ENCODE measurements around the gene SYP. TPM values are rescaled to one million over a fixed set of nuclear protein-coding genes. Genes with fewer than 3 reads are reported as not detected.

Gene SYP
- total RNA-seq, 1 donor from 2014 or later = under 0.01 TPM

DNA sequence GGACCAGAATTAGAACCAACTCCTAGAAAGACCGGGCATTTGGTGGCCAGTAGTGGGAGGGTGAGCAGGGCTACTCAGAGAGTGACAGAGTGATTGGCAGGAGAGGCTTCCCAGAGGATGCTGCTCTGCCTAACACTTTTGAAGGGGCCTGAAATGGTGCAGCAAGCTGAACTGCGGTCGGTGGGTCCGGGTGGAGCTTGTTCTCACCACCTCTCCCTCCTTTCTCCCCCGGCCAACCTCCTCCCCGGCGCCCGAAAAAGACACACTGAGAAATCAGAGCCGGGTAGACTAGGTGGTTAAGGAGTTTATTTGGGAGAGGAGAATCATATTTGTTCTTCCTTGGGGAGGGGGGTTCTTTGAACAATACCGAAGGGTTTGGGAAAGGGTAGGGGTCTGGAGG lies 12.5 kb downstream of the SYP start:
- TF ChIP-seq, protein P1, sequence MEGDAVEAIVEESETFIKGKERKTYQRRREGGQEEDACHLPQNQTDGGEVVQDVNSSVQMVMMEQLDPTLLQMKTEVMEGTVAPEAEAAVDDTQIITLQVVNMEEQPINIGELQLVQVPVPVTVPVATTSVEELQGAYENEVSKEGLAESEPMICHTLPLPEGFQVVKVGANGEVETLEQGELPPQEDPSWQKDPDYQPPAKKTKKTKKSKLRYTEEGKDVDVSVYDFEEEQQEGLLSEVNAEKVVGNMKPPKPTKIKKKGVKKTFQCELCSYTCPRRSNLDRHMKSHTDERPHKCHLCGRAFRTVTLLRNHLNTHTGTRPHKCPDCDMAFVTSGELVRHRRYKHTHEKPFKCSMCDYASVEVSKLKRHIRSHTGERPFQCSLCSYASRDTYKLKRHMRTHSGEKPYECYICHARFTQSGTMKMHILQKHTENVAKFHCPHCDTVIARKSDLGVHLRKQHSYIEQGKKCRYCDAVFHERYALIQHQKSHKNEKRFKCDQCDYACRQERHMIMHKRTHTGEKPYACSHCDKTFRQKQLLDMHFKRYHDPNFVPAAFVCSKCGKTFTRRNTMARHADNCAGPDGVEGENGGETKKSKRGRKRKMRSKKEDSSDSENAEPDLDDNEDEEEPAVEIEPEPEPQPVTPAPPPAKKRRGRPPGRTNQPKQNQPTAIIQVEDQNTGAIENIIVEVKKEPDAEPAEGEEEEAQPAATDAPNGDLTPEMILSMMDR (IDR thresholded peaks at IDR 0.05; ENCODE audit: insufficient read depth, low read length, severe bottlenecking) = no peak
- no peak for DNase-seq (ENCODE audit: low read depth)
- H3K4me3 ChIP-seq (ENCODE audit: low read depth, low read length) = no peak overlapping the region
- H3K36me3 ChIP-seq (ENCODE audit: control insufficient read depth, insufficient read depth, low read length) = peaks cover 3% of the 10 kb centered on the region
- no peak for FAIRE-seq
- H3K27me3 ChIP-seq (ENCODE audit: control insufficient read depth, insufficient read depth, low read length) = no peaks in the 10 kb centered on the region

DNA sequence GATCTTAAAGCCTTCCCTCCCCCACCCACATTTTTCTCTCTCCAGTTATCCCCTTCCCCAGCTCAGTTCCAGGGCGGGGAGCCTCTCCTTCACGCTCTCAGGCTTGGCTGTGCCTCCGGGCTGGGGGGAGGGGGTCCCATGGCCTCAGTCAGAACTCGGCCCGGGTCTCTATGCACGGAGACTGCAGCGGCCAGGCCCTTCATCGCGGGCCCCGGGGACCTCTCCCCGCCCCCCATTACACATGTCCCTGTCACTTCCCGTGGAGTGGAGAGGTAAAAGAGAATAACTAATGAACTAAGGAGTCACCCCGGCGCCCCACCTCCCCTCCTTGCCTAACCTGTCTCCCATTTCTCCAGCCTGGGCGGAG lies 13.0 kb downstream of the SYP start:
- FAIRE-seq = no peak
- Histone ChIP-seq H3K27me3 (ENCODE audit: control insufficient read depth, insufficient read depth, low read length) (no peaks in the 10 kb centered on the region), H3K4me3 (ENCODE audit: low read depth, low read length) (no peak overlapping the region), H3K36me3 (ENCODE audit: control insufficient read depth, insufficient read depth, low read length) (peaks cover 6% of the 10 kb centered on the region)
- TF ChIP-seq, protein P1 (IDR thresholded peaks at IDR 0.05; ENCODE audit: insufficient read depth, low read length, severe bottlenecking) = no peak
- no peak for DNase-seq (ENCODE audit: low read depth)

DNA sequence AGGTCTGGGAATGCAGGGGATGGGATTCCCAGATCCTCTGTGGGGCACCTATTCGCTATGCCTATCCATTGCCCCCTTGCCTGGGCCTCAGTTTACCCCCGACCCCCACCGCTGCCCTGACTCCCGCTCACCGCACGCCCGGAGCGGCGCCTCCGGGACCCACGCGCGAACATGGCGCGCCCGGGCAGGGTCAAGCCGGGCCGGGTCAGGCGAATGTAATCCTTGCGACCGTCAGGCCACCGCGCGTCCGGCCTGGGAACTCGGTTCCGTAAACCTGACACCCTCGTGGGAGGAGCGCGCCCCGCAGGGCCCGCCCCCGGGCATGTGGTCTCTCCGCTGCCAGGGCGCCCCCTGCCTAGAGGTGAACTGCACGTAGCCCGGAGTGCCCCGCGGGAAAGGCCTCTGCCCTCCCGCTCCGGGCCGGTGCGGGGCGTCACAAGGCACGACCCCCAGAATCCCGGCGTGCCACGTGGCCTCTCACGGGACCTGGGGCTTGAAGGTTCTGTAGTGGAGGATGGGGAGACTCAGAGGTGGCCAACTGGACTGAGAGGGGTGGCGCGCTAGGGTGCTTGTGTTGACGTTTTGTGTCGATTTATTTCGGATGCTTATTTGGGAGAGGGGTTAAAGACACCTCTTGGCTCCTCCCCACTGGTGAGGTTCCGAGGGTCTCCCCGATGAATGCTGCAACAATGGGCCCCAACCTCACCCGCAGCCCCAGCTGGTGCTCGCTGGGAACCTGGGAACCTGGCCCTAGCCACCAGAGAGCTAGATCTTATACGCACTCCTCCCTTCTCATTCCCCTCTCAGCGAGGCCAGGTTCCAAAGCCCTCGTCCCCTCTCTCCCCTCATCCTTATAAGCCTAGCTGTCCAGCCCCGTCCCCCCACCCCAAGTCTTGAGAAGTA lies 13.6 kb downstream of the SYP start, which contains the start of gene PRICKLE3:
PRICKLE3 (minus strand) TSS at position 249 of the 903 bp plus-strand sequence; CDS start at position 173, 76 bp downstream.
- H3K27me3 ChIP-seq (ENCODE audit: control insufficient read depth, insufficient read depth, low read length) = no peaks in the 10 kb centered on the region
- peak within 1 kb of the TSS; percentile 74 for H3K4me3 ChIP-seq (ENCODE audit: low read depth, low read length)
- FAIRE-seq (no peak), DNase-seq (ENCODE audit: low read depth) (peak; percentile 40)
- peaks cover 6% of the 10 kb centered on the region for H3K36me3 ChIP-seq (ENCODE audit: control insufficient read depth, insufficient read depth, low read length)
- TF ChIP-seq, protein P1 (IDR thresholded peaks at IDR 0.05; ENCODE audit: insufficient read depth, low read length, severe bottlenecking) = peak; percentile 54

DNA sequence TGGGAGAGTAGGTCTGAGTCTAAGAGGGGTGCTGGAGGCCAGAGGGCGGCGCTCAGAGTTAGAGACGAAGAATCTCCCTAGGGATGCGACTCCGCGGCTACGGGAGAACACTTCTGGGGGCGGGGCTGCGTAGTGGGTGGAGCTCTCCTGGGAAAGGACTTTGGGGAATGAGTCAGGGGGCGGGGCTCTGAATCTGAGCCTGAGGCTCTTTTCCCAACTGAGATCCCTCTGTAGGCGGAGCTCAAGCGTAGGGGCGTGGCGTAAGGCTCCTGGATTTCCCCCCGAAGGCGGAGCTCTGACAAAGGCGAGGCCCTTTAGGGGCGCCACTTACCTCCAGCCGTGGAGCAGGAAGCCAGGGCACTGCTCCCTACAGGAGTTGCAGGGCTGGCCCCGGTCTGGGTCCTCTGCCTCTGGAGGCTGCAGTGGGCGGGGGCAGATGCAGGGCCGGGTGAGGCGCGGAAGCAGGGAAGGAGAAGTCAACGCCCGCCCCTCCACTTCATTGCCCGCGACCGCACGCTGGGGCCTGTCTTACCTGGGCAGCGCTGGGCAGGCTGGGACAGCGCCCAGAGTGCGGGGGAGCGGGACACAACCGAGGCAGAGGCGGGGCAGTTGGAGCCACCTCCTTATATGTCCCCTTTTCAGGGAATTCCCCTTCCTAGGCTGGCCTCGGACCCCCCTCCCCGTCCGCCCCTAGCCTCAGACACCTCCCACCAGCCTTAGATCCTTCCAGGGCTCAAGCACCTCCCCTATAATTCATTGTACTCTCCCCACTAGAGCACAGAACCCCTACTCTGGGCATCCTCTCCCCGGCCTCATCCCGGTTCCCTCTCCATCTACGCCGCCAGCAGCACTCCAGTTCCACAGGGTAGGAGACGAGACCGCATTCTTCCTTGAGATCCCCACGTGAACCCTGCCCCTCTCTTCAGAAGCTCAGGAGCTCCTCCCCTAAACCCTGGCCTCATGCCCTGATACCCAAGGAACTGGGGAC lies 15.4 kb downstream of the SYP start:
- H3K4me3 ChIP-seq (ENCODE audit: low read depth, low read length) = peak overlapping the region; percentile 74
- TF ChIP-seq, protein P1 (IDR thresholded peaks at IDR 0.05; ENCODE audit: insufficient read depth, low read length, severe bottlenecking) = no peak
- no peaks in the 10 kb centered on the region for H3K27me3 ChIP-seq (ENCODE audit: control insufficient read depth, insufficient read depth, low read length)
- DNase-seq (ENCODE audit: low read depth) = peak; percentile 82
- H3K36me3 ChIP-seq (ENCODE audit: control insufficient read depth, insufficient read depth, low read length) = peaks cover 10% of the 10 kb centered on the region
- FAIRE-seq = no peak

DNA sequence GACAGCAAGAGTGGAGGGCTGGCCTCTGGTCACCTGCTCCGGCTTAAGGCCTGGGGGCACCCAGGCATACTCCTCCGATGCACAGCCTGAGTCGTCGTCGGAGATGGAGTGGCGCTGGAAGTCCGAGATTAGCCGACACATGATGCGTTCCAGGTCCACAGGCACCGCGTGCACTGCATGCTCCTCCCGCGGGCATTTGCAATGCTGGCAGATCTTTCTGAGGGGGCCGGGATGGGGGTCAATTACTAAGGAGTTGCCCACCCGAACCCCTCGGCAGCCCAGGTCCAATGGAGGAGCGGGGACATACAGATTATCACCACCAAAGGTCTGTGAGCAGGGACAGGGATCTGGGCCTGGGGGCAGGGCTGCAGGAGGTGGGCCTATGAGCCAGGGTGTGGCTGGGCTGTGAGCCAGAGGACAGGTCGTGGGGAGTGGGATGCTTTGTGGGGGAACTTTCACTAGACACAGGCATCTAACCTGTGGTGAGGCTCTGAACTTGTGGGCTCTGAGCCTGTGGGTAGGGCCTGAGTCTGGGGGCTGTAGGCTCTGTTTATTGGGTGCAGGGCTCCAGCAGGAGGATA lies 16.2 kb downstream of the SYP start:
- H3K36me3 ChIP-seq (ENCODE audit: control insufficient read depth, insufficient read depth, low read length) = peaks cover 15% of the 10 kb centered on the region
- peak overlapping the region; percentile 19 for H3K4me3 ChIP-seq (ENCODE audit: low read depth, low read length)
- FAIRE-seq (no peak), DNase-seq (ENCODE audit: low read depth) (no peak)
- TF ChIP-seq, protein P1 (IDR thresholded peaks at IDR 0.05; ENCODE audit: insufficient read depth, low read length, severe bottlenecking) = no peak
- H3K27me3 ChIP-seq (ENCODE audit: control insufficient read depth, insufficient read depth, low read length) = no peaks in the 10 kb centered on the region
